ENCODE data around the gene GRIK4.
"Not testable (repeated sequence)": the region's sequence is repeated elsewhere in the genome, so short reads cannot be mapped to it uniquely, and the experiment has no call there.

GRIK4 gene

DNA sequence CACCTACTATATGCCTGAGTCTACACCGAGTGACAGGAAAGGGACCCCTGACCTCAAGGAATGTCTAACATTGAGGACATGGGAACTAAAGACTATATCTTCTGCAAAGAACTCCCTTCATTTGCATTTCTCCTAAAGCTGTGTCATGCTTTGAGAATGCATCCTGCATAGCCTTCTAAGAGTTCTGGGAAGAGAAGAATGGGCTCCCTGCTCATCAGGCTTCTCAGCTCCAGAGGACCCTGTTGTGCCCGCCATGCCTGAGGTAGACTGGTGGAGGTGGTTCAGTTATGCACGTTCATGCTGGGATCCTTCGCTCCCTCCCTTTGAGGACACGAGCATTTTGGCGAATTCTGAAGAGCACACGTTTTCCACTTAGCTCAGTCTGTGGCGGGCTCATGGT is 63.3 kb downstream of the GRIK4 start:
- no peak for DNase-seq (ENCODE audit: low spot score)

DNA sequence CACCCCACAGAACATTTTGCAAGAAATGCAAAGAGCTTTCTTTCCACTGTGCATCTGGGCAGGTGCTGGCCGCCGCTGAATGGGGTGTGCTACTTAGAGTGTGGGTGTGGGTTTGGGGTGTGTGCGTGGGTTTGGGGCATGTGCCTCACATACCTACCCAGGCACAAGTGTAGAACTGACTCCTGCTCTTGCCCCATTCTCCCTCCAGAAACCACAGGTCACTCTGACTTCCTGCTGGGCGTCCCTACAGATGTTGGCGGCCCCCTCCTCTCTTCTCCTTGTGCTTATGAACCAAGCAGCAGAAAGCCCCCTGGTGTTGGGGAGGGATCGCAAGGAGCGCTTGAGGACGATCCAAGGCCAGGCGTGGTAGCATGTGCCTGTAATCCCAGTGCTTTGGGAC is 63.9 kb downstream of the GRIK4 start:
- DNase-seq (ENCODE audit: low spot score): no peak

DNA sequence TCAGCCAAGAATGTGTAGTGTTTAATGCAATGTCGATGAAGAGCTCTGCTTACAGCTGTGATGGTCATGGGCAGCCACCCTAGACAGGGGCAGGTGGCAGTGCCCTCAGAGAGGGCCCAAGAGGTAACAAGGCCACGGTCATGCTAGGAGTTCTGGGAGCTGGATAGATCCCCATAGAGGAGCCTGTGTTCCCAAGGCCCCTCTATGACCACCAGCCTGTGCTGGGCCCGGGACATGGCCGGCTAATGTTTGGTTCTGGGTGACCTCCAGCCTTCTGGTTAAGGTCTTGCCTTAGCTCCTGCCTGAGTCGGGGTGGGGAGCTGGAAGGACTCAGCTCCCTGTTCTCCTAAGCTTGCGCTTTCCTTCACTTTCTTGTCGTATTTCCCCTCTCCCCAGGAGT is 65.1 kb downstream of the GRIK4 start:
- no peak for DNase-seq (ENCODE audit: low spot score)

DNA sequence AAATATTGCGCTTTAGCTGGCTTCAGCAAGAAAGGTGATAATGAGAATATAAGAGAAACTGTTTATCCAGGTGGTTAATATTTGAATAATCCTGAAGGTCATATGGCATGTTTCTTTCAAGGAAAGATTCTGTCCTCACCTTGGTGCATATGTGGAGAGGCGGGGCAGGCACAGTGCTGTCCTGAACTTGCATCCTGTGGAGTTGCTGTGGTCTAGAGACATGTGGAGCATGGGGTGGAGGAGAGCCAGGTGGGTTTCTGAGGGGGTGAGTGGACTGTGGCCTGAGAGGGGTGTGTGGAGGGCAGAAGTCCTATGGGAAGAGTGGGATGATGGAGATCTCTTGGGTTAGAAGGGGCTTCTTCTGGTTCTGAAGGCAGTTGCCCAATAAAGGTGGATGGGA is 65.5 kb downstream of the GRIK4 start:
- DNase-seq (ENCODE audit: low spot score): no peak

DNA sequence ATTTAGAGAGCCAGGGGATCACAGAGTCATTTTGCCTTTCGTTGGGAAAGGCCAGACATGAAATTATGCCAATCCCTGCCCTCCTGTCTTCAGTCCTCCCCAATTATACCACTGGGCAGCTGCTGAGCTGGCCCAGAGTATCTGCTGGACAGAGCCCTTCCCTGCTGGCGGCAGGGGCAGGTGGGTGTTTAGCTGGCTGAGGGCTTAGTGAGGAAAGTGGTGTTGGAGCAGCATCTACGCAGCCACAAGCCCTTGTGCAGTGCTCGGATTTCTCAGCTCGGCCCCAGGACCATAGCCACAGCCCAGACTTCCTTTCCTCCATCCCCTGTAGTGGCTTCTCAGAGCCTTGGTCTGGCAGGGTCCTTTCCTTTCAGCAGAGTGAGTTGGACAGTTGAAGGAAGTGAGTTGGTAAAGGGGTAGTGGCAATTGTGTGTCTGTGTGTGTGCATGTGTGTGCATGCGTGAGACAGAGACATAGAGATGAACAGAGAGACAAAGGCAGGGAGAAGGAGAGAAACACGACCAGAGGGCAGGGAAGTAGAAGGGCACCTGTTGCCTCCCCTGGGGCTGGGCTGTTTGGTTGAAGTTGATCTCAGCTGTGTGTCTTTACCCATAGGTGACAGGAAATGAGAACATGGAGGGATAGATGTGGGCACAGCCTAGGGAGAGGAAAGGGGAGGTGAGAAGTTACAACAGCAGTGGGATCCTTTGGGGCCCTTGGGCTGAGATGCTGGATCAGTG is 66.2 kb downstream of the GRIK4 start:
- no peak for DNase-seq (ENCODE audit: low spot score)

DNA sequence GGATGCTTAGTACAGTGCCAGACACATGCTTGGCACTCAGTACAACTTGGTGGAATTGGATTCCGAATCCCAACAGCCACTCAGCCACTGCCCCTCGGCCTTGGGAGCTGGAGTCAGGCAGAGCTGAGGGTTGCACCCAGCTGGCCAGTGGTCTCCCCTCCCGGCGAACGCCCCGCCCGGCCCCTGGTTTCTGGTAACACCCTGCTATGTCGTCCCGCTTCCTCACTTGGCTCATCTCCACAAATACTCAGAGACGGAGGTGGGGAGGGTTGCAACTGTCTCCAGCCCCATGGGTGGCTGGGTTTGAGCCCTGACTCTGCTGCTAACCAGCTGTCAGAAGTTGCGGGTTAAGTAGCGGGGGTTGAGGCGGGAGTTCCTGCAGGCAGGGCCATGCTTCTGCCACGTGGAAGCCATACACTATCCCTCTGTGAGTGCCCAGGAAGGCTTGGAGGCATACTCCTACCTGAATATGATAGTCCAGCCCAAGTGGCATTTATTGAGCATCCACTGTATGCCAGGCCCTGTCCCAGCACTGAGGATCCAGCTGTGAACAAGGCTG is 67.1 kb downstream of the GRIK4 start:
- DNase-seq (ENCODE audit: low spot score): no peak

DNA sequence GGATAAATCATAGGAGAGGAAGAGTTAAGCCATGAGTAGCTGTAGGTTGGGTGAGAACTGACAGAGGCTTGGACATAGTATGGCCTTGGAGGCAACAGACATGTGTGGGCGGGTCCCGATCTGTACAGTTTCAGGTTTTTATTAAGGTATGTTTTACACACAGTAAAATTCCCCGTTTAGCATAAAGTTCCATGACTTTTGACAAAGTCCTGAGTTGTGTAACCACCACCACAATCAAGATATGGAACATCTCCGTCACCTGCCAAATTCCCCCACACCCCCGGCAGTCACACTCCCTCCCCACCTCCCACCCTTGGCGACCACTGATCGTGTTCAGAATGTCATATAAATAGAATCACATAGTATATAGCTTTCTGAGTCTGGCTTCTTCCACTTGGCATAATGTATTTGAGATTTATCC is 68.1 kb downstream of the GRIK4 start:
- DNase-seq (ENCODE audit: low spot score): no peak

DNA sequence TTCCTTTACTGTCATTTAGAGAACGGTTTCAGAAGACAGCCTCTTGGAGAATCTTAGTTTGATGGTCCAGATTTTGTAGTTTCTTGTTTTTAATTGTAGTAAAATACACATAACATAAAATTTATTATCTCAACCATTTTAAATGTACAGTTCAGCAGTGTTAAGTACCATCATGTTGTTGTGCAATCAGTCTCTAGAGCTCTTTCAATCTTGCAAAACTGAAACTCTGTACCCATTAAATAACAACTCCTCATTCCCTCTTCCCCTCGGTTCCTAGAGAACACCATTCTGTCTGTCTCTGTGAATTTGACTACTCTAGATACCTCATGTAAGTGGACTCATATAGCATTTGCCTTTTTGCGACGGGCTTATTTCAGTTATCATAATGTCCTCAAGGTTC is 69.8 kb downstream of the GRIK4 start:
- DNase-seq (ENCODE audit: low spot score): no peak

DNA sequence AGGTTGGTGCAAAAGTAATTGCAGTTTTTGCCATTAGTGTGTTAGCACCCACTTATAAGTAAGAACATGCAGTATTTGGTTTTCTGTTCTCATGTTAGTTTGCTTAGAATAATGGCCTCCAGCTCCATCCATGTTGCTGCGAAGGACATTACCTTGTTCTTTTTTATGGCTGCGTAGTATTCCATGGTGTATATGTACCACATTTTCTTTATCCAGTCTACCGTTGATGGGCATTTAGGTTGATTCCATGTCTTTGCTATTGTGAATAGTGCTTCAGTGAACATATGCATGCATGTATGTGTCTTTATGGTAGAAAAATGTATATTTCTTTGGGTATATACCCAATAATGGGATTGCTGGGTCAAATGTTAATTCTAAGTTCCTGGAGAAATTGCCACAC is 71.0 kb downstream of the GRIK4 start:
- DNase-seq (ENCODE audit: low spot score): not testable (repeated sequence)

DNA sequence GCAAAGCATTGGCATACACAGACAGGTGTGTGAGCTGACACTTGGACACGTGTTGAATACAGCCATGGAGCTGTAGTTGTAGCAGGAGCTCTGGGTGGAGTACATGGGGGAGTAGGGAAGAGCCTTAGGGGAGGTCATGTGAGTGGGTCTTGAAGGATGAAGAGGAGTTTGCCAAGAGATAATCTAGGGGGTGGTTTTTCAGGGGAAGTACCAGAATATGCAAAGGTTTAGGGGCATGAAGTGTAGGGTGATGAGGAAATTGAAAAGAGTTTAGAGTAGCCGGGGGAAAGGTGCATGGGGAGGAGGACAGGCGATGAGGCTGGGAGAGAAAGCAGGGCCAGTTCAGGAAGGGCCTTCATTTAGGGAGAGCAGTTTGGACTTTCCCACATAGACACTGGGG is 74.5 kb downstream of the GRIK4 start:
- no peak for DNase-seq (ENCODE audit: low spot score)

DNA sequence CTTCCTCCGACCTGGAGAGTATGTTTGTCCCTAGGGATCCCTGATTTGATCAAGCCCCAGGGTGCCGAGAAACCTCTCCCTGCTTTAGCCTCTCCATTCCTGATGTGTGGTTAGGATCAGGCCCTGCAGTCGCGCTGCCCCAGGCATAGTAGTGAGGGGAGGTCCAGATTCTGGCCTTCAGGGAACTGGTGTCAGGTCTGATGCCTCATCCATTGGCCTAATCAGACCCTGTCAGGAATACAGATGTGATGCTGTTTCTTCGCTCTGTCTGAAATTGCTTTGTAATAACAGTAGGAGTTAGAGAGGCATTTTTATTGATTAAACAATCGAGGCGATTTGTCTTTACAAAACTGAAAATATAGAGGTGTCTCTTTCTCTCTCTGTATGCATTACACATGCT is 75.2 kb downstream of the GRIK4 start:
- no peak for DNase-seq (ENCODE audit: low spot score)

DNA sequence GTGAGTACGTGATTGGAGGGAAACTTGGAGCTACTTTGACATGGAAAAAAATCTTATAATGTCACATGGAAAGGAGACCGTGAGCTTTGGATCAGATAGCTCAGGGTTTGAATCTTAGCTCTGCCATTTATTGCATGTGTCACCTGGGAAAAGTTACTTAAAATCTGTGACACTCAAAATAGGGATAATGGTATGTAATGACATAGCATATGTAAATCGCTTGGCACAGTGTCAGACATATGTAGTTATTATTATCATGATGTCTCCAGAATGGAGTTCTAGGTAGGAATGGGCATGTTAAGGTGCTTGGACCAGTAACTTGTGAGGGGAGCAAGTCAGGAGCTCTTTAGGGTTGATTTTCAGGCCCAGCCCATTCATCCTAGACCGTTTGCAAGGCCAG is 75.8 kb downstream of the GRIK4 start:
- no peak for DNase-seq (ENCODE audit: low spot score)

DNA sequence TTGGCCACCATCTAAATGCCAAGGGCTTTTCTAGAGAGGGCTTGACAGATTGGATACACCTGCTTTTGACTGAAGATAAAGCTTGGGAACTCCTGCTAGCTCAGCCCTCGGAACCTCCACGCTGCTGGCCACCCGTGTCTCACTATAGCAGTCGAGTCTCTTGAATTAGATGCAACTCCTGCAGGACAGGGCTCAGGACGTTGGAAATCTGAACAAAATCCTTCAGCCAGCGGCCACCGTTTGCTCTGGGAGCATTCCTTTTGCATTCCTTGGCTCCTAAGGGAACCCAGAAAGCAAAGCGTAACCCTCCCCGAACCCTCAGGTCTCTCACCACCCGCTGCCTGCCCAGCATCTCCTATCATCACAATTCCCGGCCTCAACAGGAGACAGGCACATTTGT is 77.8 kb downstream of the GRIK4 start:
- DNase-seq (ENCODE audit: low spot score): no peak

DNA sequence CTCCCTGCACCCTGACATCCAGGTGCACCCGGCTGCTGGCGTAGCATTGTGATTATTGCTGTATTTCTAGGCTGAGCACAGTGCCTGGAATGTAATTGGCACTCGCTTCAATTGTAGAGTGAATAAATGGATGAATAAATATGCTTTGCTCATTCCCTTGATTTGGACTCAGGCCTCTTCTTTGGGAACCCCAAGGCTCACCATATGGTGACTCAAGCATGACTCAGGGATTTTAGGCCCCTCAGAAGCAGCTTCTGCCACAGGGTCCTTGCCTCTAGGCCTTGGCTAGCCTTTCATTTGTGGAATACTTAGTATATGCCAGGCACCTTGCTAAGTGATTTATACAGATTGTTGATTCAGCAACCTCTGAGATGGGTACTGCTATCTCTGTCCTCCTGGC is 78.9 kb downstream of the GRIK4 start:
- no peak for DNase-seq (ENCODE audit: low spot score)

DNA sequence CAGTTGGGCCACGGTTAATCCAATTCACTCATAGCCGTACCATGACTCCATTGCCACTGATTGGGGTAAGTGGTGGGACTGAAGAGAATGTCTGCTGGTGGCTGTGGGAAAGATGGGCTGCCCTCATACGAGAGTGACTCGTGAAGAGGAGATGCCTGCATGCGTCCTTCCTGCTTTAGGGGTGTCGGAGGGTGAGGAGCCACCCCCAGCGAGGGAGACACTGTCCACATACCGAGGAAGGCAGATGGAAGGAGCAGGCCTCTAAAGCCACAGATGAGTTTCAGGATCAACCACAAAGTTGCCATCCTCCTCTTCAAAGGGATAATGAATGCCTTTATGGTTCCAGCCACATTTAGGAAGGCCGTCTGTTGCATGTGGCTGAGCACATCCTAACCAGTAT is 83.2 kb downstream of the GRIK4 start:
- no peak for DNase-seq (ENCODE audit: low spot score)

DNA sequence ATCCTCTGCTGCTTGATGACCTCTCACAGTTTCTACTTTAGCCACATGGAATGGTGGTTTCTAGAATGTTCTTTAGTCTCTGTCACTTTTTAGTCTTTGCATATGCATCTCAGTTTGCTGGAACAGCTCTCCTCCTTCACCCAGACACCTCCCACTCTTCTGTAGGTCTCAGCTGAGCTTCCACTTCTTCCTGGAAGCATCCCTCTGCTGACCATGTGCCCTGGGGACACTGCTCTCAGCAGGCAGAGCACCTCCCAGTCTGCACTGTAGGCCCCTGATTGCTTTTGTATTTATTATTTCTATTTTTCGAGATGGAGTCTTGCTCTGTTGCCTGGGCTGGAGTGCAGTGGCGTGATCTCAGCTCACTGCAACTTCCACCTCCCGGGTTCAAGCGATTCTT is 84.0 kb downstream of the GRIK4 start:
- DNase-seq (ENCODE audit: low spot score): no peak

DNA sequence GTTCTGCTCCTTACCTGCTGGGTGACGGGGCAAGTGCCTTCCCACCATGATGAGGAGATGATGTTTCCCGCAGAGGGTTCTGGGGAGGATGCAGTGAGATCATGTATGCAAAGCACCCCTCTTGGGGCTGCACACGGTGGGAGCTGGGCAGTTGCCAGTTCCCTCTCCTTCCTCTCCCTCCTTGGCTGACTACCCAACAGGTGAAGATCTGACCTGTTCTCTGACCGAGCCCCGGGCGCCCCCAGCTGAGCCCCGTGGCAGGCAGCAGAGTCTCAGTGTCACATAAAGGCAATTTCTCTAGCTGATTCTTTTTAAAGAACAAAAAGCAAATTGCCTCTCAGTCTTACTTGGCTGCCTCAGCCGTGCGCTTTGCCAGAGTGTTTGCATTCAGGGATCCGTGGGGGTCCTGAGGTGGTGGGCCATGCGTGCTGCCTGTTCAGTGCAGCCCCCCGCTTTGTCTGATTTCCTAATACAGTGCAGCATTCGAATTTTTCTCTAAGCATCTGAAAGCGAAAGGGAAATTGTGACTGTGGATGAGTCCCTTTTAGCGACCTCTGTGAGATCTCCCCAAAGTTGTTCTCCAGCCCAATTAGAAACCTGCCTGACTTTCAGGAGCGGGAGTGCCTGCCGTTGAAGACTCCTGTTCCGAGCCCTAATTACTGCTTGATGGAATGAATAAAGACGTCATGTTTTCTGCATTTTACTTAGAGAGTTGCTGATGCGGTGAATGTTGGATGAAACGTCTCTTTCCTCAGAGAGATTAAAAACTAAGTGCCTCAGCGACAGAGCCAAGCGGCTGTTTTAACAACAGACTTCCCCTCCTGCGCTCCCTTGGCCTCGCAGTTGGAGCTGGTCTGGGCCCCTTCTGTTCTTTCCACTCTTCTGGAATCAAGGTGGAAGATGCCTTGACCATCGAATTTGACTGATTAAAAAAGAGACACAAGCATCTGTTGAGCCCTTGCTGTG is 86.0 kb downstream of the GRIK4 start:
- no peak for DNase-seq (ENCODE audit: low spot score)

DNA sequence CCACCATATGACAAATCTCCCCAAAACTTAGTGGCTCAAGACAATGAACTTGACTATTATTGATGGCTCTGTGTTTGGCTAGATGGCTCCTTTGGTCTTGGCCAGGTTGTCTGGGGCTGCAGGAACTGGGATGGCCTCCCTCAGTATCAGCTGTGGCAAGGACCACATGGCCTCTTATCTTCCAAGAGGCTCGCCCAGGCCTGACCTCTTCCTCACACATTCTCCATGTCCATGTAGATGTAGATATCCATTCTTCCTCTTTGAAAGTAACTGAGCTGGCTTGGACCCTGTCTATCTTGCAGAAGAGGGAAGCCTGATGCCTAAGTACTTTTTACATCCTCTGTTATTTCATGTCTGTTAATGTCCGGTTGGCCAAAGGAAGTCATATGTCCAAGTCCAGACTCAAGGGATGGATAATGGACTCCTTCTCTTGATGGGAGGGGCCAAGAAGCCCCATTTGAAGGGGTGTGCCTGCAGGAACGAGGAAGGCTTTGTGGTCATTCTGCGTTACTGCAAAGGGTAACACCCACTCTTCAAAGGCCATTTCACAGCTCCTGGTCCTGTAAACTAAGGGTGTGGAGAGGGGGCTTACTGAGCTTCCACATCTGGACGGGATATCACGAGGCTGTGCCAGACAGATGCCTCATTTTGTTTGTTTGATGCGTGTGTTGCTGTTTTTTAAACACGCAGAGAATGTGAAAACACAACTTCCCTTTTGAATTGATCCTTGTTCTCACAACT is 87.1 kb downstream of the GRIK4 start:
- DNase-seq (ENCODE audit: low spot score): no peak

DNA sequence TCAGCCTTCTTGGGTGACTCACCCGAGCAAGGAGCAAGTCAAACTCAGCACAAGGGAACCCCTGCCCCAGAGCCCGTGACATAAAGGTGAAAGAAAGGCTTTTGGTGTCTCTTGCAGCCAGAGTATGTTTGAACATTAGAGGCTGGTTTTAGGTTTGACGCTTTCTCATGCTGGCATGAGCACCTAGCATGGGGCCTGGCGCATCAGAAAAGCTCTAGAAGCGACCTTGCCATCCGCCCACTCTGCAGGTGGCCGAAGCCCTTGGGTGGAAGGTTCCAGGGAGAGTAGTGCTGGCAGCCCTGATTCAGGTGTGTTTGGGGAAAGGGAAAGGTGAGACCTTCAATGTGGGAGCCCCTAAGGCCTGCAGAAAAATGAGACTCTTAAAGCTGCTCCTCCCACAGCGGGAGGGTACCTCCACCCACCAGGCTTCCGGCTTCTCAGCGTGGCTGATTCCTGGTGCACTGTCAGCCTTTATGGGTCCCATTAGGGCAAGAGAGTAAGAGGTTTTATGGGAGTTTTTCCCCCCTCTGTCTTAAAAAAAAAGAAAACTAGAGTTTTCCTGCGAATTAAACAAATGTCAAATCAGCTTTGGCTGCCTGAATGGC is 88.4 kb downstream of the GRIK4 start:
- DNase-seq (ENCODE audit: low spot score): no peak

DNA sequence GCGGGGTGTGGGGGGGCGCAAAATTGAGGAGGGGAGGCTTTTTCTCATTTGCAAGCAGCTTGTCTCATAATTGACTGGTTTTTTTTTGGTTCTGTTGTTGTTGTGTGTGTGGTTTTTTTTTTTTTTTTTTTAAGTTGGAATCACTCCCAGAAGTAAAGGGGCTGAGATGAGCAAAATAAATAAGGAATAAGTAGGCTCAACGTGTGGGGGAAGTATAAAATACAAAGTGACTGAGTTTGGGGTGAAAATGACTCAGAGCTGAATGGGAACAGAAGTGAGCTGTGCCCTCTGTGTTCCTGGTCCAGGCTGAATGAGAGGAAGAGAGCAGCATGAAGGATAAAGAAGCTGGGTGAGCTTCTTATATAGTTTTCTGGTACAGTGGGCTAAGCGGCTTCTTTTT is 90.0 kb downstream of the GRIK4 start:
- no peak for DNase-seq (ENCODE audit: low spot score)

DNA sequence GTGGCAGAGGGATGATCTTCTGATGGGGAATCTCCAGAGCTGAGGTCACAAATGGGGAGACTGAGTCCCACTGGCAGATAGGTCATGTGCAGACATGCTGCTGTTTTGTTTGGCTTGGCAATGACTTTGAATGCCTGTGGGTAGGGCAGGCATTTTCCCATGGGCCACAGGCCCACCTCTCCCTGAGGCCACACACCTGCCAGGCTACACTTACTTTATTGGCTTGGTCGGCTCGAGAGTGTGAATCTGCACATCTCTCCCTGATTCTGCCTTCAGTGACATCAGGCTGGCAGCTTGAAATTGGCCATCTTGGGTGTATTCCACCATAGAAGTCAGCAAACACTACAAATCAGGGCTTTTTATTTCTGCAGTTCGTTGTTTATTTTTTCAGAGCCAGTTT is 91.5 kb downstream of the GRIK4 start:
- no peak for DNase-seq (ENCODE audit: low spot score)

DNA sequence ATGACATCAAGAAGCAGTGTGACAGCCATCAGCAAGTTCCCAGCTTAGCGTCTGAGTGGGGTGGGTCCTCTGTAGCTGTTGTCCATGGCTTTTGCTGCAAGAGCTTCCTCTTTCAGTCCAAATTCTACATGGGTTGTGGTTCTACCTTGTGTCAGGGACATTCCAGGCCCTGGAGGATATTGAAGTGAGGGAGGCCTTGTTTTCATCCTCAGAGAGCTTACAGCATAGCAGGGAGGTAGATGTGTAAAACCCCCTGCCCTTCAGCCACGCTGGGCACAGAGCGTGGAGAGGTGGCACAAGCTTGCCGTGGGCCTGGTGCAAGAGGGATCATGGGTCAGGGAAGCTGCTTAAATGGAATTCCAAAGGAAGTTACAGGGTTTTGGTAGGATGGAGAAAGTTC is 93.9 kb downstream of the GRIK4 start:
- DNase-seq (ENCODE audit: low spot score): no peak

Measured in D341Med (cell line).